SH-SY5Y (cell line): ENCODE results near the gene TEPSIN.

Source experiments
- GATA2 ChIP-seq: IDR thresholded peaks from 2 replicates; pipeline ENCODE4 v1.6.1; 2011; ENCODE audit warnings: mild to moderate bottlenecking, low read depth, low read length
- GATA3 ChIP-seq: IDR thresholded peaks from 2 replicates; pipeline ENCODE4 v1.6.1; 2011; ENCODE audit warnings: low read depth, mild to moderate bottlenecking, low read length, moderate library complexity

DNA sequence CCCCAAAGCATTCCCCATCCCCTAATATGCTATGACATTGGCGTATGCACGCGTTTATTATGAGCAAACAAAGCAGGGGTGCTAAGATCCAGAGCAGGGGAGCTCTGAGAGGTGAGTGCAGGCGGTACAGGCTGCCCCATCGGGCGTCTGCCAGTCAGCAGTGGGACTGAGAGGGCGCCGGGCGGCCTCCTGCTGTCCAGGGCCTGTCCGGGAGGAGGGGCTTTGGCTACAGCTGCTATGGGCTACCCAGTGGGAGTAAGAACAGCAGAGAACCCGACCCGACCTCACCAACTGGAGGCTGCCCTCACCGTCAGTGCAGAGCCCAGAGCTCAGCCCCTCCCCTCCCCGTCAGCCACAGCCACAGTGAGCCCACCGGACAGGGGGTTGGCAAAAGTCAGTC is 54.3 kb downstream of the TEPSIN start:
- TF ChIP-seq GATA3 (no peak), GATA2 (no peak)
